ENCODE measurements around the gene NAB2. TPM values are rescaled to one million over a fixed set of nuclear protein-coding genes. Genes with fewer than 3 reads are reported as not detected.

Gene NAB2
- polyA plus RNA-seq, 1 donor from 2014 or later: 0.81 TPM

DNA sequence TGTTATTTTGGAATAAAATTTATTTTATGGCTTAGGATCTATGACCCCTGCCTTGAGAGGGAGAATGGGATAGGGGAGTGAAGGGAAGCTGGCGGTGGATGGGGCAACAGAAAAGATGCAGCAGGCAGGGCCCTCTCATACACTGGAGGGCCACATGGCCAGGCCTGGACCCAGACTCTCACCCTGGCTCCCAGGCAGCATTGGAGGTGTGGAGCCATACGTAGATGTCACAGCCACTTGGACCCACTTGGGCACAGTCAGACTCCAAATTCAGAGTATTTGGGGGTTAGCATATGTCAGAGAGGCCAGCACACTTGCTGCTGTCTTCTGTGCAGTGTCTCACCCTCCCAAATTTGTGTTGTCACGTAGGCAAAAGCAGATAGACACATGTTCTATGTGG is 6.5 kb downstream of the NAB2 start:
- H3K36me3 Mint-ChIP-seq: peaks cover 4% of the 10 kb centered on the region
- no peaks in the 10 kb centered on the region for H3K27me3 Mint-ChIP-seq

DNA sequence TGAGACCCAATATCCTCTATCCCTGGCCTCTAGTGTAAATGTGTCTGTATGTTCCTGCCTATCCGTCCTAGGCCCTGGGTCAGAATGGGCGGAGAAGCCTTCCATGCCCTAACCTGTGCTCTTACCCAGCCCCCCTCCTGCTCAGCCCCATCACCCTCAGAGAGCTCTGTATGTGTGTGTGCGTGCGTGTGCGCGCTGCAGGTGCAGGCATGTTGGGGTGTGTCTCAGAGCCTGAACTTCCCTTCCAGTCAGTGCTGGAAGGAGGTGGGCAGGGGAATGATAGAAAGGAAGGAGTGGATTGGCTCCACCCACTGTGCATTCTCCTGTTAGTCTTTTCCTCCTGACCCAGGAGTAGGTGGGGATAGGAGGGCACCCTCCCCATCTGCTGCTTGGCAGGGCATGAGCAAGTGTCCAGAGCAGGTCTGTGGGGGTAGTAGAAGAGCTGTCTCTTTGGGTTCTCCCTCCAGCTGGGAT is 7.2 kb downstream of the NAB2 start:
- no peaks in the 10 kb centered on the region for H3K9me3 Mint-ChIP-seq
- peak overlapping the region in 2 of 3 donors; percentile 84 to 91 for H3K27ac Mint-ChIP-seq
- no peaks in the 10 kb centered on the region for H3K27me3 Mint-ChIP-seq
- peaks cover 15 to 23% (median 16%) of the 10 kb centered on the region in 3 donors for H3K4me1 Mint-ChIP-seq
- peak overlapping the region in 1 of 4 donors; percentile 67 for H3K4me3 Mint-ChIP-seq
- H3K36me3 Mint-ChIP-seq: peaks cover 4% of the 10 kb centered on the region

More for the DNA sequence above, 6.5 kb downstream of the NAB2 start:
- H3K27ac Mint-ChIP-seq: peak overlapping the region in 2 of 3 donors; percentile 47 to 91
- H3K4me1 Mint-ChIP-seq: peaks cover 20 to 27% (median 21%) of the 10 kb centered on the region in 3 donors
- no peaks in the 10 kb centered on the region for H3K9me3 Mint-ChIP-seq
- peak overlapping the region in 1 of 4 donors; percentile 67 for H3K4me3 Mint-ChIP-seq

DNA sequence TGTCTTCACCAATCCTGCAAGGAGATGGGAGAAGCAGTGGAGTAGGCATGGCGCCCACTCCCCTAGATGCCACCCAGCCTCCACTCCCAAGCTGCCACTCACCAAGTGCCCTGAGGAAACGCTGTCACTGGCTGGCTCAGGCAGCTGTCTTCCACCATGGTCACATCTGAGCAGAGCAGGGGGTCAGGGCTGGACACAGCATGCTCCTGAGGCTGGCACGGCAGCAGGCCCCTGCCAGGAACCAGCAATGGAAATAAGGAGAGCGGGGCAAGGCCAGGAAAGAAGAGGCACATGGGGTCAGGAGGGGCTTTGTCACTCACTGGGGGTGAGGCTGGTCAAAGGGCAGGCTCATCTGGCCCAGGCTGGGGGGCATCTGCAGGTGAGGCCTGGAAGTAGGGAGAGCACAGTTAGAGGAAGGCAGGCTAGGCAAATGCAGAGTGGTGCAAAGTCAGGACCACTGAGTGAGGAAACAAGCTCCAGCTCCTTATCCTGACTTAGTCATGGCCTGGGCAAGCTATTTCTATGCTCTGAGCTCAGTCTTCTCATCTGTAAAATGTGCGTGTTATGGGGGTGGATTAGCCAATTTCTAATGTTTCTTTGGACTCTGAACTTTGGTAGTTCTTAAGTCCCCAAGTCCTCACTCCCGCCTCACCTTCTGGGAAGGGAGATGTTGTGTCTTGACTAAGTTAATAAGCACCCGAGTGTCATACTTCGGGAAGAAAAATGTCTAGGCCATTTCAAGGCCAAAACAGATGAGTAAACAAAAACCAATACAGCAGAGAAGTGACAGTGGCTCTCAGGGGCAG is 8.0 kb downstream of the NAB2 start:
- Mint-ChIP-seq H3K9me3 (no peaks in the 10 kb centered on the region), H3K36me3 (peaks cover 4% of the 10 kb centered on the region), H3K27me3 (no peaks in the 10 kb centered on the region), H3K4me3 (peak overlapping the region in 1 of 4 donors; percentile 55), H3K27ac (peak overlapping the region in 2 of 3 donors; percentile 87 to 91), H3K4me1 (peaks cover 15 to 21% (median 16%) of the 10 kb centered on the region in 3 donors)

- peaks cover 4% of the 10 kb centered on the region for H3K36me3 Mint-ChIP-seq
- H3K9me3 Mint-ChIP-seq: no peaks in the 10 kb centered on the region
- no peak overlapping the region for H3K4me3 Mint-ChIP-seq
- H3K4me1 Mint-ChIP-seq: peaks cover 15 to 21% (median 16%) of the 10 kb centered on the region in 3 donors
- no peaks in the 10 kb centered on the region for H3K27me3 Mint-ChIP-seq
- peak overlapping the region in 2 of 3 donors; percentile 46 to 87 for H3K27ac Mint-ChIP-seq
Measured at GRCh38 chr12:57097554-57097835, 8.6 kb downstream of the NAB2 start.

- Mint-ChIP-seq H3K9me3 (no peaks in the 10 kb centered on the region), H3K27ac (peak overlapping the region in 1 of 3 donors; percentile 64)
Measured at GRCh38 chr12:57098546-57098945, 9.6 kb downstream of the NAB2 start.

DNA sequence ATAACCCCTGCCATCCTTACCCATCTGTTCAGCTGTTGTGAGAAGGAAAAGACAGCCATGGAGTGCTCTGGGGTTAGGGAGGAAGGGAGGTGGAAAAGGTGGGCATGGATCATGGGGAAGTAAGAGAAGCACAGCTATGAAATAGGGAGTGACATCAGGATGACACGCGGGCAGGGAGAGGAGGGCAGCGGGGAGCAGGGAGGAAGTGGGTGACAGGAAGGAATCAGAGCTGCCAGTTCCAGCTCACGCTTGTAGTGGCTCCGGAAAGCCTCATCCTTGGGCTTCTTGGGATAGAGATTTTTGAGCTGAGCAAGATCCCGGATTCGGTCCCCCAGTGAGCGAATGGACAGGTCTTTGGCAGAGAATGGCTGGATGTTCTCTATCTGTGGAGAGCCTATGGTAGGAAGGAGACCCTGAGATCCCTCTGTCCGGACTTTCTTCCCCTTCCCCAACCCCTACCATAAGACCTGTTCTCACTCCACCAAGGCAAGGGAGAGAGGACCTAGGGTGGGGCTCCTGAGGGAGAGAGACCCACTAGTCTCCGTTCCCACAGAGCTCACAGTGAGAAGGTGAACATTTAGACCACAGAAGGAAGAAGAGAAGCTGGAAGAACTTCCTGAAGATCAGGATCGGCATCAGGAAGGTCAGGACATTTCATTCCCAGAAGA is 10.3 kb downstream of the NAB2 start:
- peaks cover 6 to 10% (median 9%) of the 10 kb centered on the region in 3 donors for H3K4me1 Mint-ChIP-seq
- H3K27me3 Mint-ChIP-seq: no peaks in the 10 kb centered on the region
- H3K36me3 Mint-ChIP-seq: peaks cover 3% of the 10 kb centered on the region
- H3K9me3 Mint-ChIP-seq: no peaks in the 10 kb centered on the region
- H3K27ac Mint-ChIP-seq: peak overlapping the region; percentile 44 to 83 (median 78)
- peak overlapping the region in 1 of 4 donors; percentile 28 for H3K4me3 Mint-ChIP-seq

More at GRCh38 chr12:57098546-57098945, 9.6 kb downstream of the NAB2 start:
- no peak overlapping the region for H3K4me3 Mint-ChIP-seq
- H3K27me3 Mint-ChIP-seq: no peaks in the 10 kb centered on the region
- peaks cover 10 to 15% (median 10%) of the 10 kb centered on the region in 3 donors for H3K4me1 Mint-ChIP-seq
- peaks cover 3% of the 10 kb centered on the region for H3K36me3 Mint-ChIP-seq

GRCh38 chr12:57099766-57100165 is 10.9 kb downstream of the NAB2 start:
- no peak overlapping the region for H3K4me3 Mint-ChIP-seq
- peaks cover 3% of the 10 kb centered on the region for H3K36me3 Mint-ChIP-seq
- no peaks in the 10 kb centered on the region for H3K27me3 Mint-ChIP-seq
- H3K27ac Mint-ChIP-seq: peak overlapping the region in 2 of 3 donors; percentile 44 to 78
- H3K4me1 Mint-ChIP-seq: peaks cover 5 to 9% (median 6%) of the 10 kb centered on the region in 3 donors
- H3K9me3 Mint-ChIP-seq: no peaks in the 10 kb centered on the region

DNA sequence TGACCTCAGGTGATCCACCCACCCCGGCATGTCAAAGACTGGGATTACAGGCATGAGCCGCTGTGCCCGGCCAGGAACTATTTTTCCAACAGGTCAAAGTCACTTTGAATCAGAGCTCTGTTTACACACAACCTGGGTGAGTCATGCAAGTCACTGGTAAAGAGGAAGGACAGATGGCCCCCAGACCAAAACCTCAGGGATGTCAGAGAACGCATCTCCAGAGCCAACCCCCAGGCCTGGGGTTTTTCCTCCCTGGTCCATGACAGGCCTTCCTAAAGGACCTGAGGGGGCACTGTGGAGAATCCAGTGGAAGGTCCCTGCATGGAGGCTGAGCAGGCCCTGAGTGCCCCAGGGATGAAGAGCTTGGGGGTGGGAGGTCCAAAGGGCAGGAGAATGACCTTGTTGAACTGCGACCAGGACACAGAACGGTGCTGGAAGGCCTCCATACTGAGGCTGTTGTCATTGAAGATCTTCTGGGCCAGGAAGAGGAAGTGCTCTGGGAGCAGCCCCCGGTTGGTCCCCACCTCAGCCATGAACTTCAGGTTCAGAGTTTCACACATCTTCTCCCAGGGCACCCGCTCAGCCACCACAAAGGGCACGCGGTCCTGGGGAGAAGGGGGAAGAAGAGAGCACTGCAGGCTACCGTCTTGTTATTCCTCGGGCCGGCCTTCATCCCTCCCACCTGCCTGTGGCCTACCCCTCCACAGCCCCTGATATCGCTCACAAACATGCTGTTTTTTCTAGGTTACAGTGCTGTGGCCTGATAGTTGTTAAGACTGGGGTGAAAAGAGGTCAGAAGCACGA is 13.2 kb downstream of the NAB2 start:
- peaks cover 0 to 7% (median 6%) of the 10 kb centered on the region in 3 donors for H3K4me1 Mint-ChIP-seq
- H3K36me3 Mint-ChIP-seq: peaks cover 5% of the 10 kb centered on the region
- peak overlapping the region in 2 of 3 donors; percentile 23 to 67 for H3K27ac Mint-ChIP-seq
- H3K9me3 Mint-ChIP-seq: no peaks in the 10 kb centered on the region
- no peaks in the 10 kb centered on the region for H3K27me3 Mint-ChIP-seq
- no peak overlapping the region for H3K4me3 Mint-ChIP-seq

DNA sequence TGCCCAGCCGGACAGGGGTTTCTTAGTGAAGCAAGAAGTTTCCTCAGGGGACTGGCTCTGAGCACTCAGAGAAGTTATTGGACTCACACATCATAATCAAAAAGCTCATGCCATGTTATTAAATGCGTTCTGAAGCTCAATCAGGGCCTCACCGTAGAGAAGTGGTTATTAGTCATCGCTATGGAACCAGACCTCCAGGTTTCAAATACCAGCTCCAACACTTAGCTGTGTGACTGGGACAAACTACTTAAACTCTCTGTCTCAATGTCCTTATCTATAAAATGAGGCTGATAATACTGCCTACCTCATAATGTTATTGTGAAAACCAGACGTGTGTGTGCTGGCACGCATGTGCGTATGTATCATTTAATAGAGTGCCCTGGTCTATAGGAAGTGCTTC is 14.9 kb downstream of the NAB2 start:
- Mint-ChIP-seq H3K4me1 (peaks cover 7 to 19% (median 14%) of the 10 kb centered on the region in 3 donors), H3K9me3 (no peaks in the 10 kb centered on the region), H3K36me3 (peaks cover 5% of the 10 kb centered on the region), H3K4me3 (peak overlapping the region in 1 of 4 donors; percentile 20), H3K27me3 (no peaks in the 10 kb centered on the region), H3K27ac (peak overlapping the region in 1 of 3 donors; percentile 59)

DNA sequence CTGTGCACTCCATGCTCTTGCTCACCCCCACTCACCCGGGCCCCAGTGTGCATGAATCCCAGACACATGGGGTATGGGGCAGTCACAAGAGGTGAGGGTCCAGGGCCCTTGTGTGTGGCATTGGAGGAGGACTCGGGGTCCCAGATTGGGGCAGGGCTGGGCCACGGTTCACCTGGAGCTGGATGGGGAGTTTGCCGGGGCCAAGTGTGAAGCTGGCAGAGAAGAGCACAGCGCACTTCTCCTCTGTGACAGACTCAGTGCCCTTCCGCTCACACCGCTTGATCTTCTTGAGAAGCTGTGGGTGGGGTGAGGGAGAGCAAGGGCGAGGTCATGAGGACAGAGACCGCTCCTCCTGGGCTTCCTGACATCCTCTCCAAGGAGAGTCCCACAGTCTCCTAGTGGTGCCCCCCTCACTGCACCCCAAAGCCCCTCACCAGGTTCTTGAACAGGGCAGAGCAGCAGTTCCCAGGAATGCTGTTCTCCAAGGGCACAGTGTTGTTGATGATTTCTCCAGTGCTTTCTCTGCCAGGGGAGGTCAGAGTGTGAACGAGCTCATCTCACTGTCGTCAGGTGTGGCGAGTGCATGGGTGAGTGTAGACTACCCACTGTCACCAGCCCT is 15.5 kb downstream of the NAB2 start:
- Mint-ChIP-seq H3K27ac (peak overlapping the region in 1 of 3 donors; percentile 76), H3K9me3 (no peaks in the 10 kb centered on the region), H3K4me1 (peaks cover 8 to 20% (median 16%) of the 10 kb centered on the region in 3 donors), H3K27me3 (no peaks in the 10 kb centered on the region), H3K36me3 (peaks cover 5% of the 10 kb centered on the region), H3K4me3 (peak overlapping the region in 1 of 4 donors; percentile 32)

GRCh38 chr12:57105011-57105753 is 16.3 kb downstream of the NAB2 start:
- Mint-ChIP-seq H3K27me3 (no peaks in the 10 kb centered on the region), H3K4me1 (peaks cover 12 to 27% (median 20%) of the 10 kb centered on the region in 3 donors), H3K9me3 (no peaks in the 10 kb centered on the region), H3K27ac (peak overlapping the region in 1 of 3 donors; percentile 76), H3K4me3 (peak overlapping the region in 1 of 4 donors; percentile 32), H3K36me3 (peaks cover 2% of the 10 kb centered on the region)

GRCh38 chr12:57106021-57106708 is 17.3 kb downstream of the NAB2 start:
- H3K9me3 Mint-ChIP-seq: no peaks in the 10 kb centered on the region
- H3K4me1 Mint-ChIP-seq: peaks cover 12 to 28% (median 20%) of the 10 kb centered on the region in 3 donors
- peak overlapping the region in 1 of 4 donors; percentile 63 for H3K4me3 Mint-ChIP-seq
- peak overlapping the region; percentile 10 to 84 (median 68) for H3K27ac Mint-ChIP-seq
- no peaks in the 10 kb centered on the region for H3K27me3 Mint-ChIP-seq
- H3K36me3 Mint-ChIP-seq: peaks cover 4% of the 10 kb centered on the region

DNA sequence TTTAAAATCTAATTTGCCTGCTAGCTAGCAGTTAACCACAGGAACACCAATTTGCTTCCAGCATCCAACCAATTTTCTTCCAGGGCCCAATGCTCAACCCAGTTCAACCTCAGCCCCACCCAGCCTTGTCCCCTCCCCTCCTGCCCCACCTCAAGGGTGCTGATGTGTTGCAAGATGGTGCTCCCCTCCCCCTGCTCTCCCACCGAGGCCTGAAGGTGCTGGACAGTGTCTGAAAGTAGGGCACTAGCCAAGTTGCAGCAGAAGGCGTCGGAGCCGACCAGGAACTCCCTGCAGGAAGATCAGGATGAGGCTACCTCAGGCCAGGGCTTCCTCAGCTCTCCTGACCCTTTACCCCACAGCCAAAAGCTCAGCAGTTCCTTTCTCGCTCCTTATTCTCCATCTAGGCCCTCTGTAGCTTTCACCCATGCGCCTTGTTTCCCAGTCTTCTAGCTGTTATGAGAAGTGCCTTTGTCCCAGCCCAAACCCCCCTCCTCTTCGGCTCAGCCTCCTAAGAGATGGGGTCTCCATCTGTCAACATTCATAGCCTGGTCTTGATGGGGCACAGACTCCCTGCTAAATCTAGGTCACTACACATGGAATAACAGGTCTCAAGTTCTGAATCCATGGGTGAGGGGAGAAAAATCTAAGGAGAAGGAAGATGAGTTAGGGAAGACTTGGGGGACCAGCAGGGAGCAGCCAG is 18.7 kb downstream of the NAB2 start:
- H3K27me3 Mint-ChIP-seq: no peaks in the 10 kb centered on the region
- H3K4me1 Mint-ChIP-seq: peaks cover 20 to 28% (median 21%) of the 10 kb centered on the region in 3 donors
- peak overlapping the region; percentile 73 for H3K27ac Mint-ChIP-seq
- H3K9me3 Mint-ChIP-seq: no peaks in the 10 kb centered on the region
- H3K4me3 Mint-ChIP-seq: peak overlapping the region in 2 of 4 donors; percentile 65 to 91
- H3K36me3 Mint-ChIP-seq: peaks cover 4% of the 10 kb centered on the region
